H1 (cell line): ENCODE data around the gene DBET.
"Not testable (repeated sequence)": the region's sequence is repeated elsewhere in the genome, so short reads cannot be mapped to it uniquely, and the experiment has no call there.

ENCODE experiments used
- EP300 ChIP-seq, 2 experiments: IDR thresholded peaks; 1 replicate in 1 of 2; 2 replicates in 1 of 2; pipeline ENCODE4 v1.6.1; 2011 to 2012; ENCODE audit warnings: low read depth in 2 of 2, low read length in 2 of 2, mild to moderate bottlenecking in 2 of 2, borderline replicate concordance in 1 of 2, inconsistent platforms in 1 of 2, moderate library complexity in 1 of 2
- TF ChIP-seq, protein P1 (sequence below), 3 experiments: IDR thresholded peaks; 1 replicate in 2 of 3; 2 replicates in 1 of 3; pipeline versions ENCODE4 v1.5.1 to v1.6.1; 2011; ENCODE audit warnings: low read length in 3 of 3, mild to moderate bottlenecking in 3 of 3, inconsistent platforms in 2 of 3, low read depth in 1 of 3, moderate library complexity in 1 of 3; ENCODE audit not compliant: insufficient read depth in 1 of 3; ENCODE audit errors: control extremely low read depth in 1 of 3
- TF ChIP-seq, protein P2 (sequence below): IDR thresholded peaks from 2 replicates; pipeline ENCODE4 v1.6.1; 2011; ENCODE audit warnings: low read length, improper control_type of control experiment

DNA sequence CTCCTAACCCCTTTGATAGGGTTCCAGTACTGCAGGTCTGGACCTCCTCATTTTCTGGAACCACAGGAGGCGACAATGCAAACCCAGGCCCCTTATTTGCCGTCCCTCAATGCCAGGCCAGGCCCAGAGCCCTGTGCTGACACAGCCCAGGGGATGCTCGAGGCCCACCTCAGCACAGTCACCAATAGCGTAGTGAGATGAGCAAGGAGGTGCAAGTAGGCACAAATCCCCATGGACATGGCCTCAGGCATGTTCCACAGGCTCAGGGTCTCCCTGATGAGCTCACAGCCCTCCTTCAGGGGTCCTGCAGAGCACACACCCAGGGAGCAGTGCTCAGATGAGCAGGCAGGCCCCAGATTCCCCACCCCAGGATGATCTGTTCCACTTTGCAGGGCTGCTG is 5.3 kb upstream of the DBET start:
- TF ChIP-seq, protein P1, sequence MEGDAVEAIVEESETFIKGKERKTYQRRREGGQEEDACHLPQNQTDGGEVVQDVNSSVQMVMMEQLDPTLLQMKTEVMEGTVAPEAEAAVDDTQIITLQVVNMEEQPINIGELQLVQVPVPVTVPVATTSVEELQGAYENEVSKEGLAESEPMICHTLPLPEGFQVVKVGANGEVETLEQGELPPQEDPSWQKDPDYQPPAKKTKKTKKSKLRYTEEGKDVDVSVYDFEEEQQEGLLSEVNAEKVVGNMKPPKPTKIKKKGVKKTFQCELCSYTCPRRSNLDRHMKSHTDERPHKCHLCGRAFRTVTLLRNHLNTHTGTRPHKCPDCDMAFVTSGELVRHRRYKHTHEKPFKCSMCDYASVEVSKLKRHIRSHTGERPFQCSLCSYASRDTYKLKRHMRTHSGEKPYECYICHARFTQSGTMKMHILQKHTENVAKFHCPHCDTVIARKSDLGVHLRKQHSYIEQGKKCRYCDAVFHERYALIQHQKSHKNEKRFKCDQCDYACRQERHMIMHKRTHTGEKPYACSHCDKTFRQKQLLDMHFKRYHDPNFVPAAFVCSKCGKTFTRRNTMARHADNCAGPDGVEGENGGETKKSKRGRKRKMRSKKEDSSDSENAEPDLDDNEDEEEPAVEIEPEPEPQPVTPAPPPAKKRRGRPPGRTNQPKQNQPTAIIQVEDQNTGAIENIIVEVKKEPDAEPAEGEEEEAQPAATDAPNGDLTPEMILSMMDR (IDR thresholded peaks at IDR 0.05; ENCODE audit: control extremely low read depth in 1 of 3, insufficient read depth in 1 of 3, low read depth in 1 of 3, low read length in 3 of 3), result not testable (repeated sequence)
- TF ChIP-seq EP300 (IDR thresholded peaks at IDR 0.05; ENCODE audit: borderline replicate concordance in 1 of 2, low read depth in 2 of 2, low read length in 2 of 2), result not testable (repeated sequence)
- TF ChIP-seq, protein P2, sequence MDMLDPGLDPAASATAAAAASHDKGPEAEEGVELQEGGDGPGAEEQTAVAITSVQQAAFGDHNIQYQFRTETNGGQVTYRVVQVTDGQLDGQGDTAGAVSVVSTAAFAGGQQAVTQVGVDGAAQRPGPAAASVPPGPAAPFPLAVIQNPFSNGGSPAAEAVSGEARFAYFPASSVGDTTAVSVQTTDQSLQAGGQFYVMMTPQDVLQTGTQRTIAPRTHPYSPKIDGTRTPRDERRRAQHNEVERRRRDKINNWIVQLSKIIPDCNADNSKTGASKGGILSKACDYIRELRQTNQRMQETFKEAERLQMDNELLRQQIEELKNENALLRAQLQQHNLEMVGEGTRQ, result not testable (repeated sequence)
